GM12878 (cell line): ENCODE data around the gene TCF23.

Experiments used
- CTCF ChIP-seq, 3 experiments: IDR thresholded peaks in 2 of 3; conservative IDR thresholded peaks in 1 of 3; 2 replicates each; pipeline ENCODE4 v1.5.1; 2011; ENCODE audit warnings: low read depth in 3 of 3, low read length in 3 of 3, mild to moderate bottlenecking in 3 of 3, control low read depth in 2 of 3, moderate library complexity in 2 of 3, inconsistent platforms in 1 of 3, mixed read lengths in 1 of 3; ENCODE audit not compliant: control insufficient read depth in 2 of 3, insufficient read depth in 1 of 3; ENCODE audit errors: extremely low read depth in 1 of 3
- FOS ChIP-seq: IDR thresholded peaks from 3 replicates; pipeline ENCODE4 v1.6.1; 2011; ENCODE audit warnings: borderline replicate concordance; ENCODE audit not compliant: insufficient read length; ENCODE audit errors: extremely low read depth
- PBX3 ChIP-seq: IDR thresholded peaks from 2 replicates; pipeline ENCODE4 v1.6.1; 2011; ENCODE audit warnings: mild to moderate bottlenecking, low read depth, low read length, moderate library complexity; ENCODE audit not compliant: insufficient replicate concordance
- SPI1 ChIP-seq: IDR thresholded peaks from 2 replicates; pipeline ENCODE4 v1.6.1; 2011; ENCODE audit warnings: low read depth, mild to moderate bottlenecking, low read length, moderate library complexity, borderline replicate concordance; ENCODE audit not compliant: insufficient read depth
- TF ChIP-seq, protein P1 (sequence below): IDR thresholded peaks from 2 replicates; pipeline ENCODE4 v1.6.1; 2012; ENCODE audit warnings: low read depth, low read length, improper control_type of control experiment

- no peak for TF ChIP-seq SPI1
- no peak for TF ChIP-seq PBX3
- TF ChIP-seq FOS, result no peak
- TF ChIP-seq, protein P1, sequence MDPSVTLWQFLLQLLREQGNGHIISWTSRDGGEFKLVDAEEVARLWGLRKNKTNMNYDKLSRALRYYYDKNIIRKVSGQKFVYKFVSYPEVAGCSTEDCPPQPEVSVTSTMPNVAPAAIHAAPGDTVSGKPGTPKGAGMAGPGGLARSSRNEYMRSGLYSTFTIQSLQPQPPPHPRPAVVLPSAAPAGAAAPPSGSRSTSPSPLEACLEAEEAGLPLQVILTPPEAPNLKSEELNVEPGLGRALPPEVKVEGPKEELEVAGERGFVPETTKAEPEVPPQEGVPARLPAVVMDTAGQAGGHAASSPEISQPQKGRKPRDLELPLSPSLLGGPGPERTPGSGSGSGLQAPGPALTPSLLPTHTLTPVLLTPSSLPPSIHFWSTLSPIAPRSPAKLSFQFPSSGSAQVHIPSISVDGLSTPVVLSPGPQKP, result no peak
- TF ChIP-seq CTCF (IDR thresholded peaks at IDR 0.05 in 2 of 3, conservative IDR thresholded peaks at IDR 0.05 in 1 of 3; ENCODE audit: control insufficient read depth in 2 of 3, extremely low read depth in 1 of 3, insufficient read depth in 1 of 3, low read depth in 3 of 3, low read length in 3 of 3), result no peak
Measured at GRCh38 chr2:27099334-27099955, 49.4 kb upstream of the TCF23 start.
